Medulla oblongata (tissue), 1 donor: Measurements from ENCODE around the gene FOXA1.

ENCODE experiments used
- DNase-seq: peaks from one replicate; pipeline ENCODE4 v3.0.0-alpha.2; 2015; ENCODE audit errors: extremely low spot score

Gene FOXA1

GRCh38 chr14:37589715-37590427, 5.2 kb downstream of the FOXA1 start:
- DNase-seq: no peak

DNA sequence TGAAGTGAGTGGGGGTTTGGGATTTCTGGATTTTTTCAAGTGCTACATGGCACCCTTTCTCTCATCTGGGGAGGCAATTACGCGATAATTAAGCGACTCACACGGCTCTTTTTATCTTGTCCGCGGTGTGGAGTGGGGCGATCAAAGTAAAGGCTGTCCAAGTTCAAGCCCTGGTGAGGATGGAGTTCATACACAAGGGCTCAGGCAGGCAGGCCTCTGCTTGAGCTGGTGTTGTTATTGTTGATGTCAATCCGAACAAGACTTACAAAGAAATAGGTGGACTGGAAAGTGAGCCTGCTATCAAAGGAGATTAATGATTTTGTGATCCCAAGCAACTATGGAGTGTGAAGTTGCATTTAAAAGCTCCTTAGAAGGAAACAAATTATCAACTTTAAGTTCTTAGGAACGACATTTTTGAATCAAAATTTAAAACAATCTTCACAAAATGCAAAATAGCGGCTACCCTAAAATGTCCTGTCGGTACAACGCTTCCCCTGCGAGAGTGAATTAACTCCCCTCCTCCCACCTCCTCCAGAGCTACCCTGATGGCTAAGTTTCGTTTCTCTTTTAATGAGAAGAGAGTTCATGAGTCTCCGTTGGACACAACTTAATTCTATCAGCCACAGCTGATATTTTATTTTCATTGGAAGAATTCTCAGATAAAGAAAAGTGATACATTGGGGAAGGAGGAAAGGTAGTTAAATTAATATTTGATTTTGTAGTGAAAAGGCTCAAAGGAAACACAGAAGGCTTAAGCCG, 5.9 kb downstream of the FOXA1 start:
- no peak for DNase-seq

GRCh38 chr14:37588667-37588955, 6.4 kb downstream of the FOXA1 start:
- no peak for DNase-seq

- no peak for DNase-seq
These were observed 7.0 kb downstream of the FOXA1 start for GRCh38 chr14:37587881-37588666.

DNA sequence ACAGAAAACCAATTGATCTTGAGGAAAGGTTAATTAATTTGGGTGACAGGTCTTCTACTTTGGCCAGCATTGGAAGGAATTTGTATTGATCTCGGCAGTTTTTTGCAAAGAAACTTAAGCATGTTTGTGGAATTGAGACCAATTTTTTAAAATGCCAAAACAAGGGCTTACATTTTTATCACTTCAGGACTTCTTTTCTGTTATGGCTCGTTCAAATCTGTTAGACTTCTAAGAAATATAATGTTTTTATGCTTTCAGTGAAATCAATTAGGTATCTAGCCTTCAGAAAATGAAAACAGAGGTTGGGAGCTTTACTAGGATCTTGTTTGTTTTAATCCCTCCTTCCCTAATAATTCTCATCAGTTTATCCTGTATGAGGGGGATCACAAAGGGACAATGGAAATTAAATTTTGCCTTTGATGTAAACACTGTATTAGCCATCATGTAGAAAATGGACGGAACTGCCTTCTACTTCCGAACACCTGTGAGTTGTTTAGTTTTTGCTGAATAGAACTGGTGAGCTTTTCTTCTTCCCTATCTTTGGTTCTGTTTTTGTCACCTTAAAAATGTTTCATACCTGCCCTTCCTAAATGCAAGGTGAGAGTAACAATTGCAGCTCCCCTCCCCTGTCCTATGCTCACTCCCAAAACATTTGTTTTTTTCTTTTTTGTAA, 7.8 kb downstream of the FOXA1 start:
- no peak for DNase-seq

DNA sequence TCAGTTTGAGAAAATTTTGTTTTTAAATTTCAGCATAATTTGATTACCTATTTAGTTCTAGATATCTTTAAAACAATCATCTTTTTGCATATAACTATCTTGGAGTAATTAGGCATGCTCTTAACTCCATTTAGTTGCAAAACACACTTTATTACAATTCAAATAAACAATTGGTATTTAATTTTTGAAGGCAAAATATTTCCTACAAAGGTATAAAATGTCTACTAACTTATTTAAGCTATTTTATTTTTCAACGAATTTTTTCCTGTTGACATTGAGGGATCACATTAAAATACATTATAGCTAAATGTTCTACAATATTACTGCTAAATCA, 8.3 kb downstream of the FOXA1 start:
- DNase-seq: no peak

DNA sequence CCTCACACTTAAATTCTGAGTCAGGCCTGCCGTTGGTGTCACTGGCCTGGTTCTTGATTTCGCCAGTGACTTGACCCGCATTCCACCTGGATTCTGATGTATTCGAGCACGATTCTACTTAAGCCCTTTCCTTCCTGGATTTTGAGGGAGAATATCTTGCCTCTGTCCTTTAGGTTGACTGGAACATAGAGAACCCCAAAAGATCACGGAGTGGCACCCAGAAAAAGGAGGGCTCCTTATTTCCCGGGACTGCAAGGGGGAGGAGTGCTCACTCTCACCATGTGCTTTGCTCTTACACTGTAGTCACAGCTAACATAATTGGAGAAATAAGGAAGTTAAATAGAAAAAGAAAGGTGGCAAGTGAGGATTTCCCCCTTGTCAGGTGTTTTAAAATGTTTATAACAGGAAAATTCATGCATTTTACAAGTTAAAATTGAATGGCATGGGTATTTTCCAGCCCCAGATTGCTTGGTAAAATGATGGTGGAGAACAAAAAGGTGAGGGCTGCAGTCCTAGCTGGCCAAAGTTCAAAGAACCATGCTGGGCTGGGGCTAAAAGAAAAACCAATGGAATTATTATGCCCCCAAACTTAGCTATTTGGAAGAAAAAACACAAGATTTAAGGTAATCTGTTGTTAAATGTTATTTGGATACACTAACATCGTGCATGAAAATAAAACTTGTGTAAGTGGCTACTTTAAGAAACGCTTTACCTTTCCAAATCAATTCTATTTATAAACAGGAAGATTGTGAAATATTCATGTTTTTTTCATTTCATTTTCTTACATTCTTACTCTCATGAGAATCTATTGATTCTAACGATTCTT, 8.9 kb downstream of the FOXA1 start:
- DNase-seq: no peak

DNA sequence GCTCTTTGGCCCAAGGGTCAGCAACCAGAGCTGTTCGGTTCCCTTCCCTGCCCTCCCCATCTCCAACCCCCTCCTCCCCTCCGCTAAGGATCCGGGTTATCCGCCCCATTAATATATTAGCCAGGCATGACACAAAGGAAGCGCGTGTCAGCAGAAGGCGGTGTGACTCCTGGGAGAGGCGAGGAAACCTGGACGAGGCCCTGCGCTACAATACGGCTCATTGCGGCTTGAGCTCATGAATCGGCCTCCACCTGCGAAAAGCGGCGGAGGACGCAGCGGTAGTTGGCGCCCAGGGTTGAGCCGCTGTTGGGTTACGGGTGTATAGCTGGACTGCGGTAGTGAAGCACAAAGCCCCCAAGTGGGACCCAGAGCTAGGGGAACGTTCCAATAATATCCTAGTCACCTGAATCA, 9.9 kb downstream of the FOXA1 start:
- no peak for DNase-seq

- no peak for DNase-seq
These were observed 10.6 kb downstream of the FOXA1 start for GRCh38 chr14:37584211-37585100.

GRCh38 chr14:37583358-37584210, 11.5 kb downstream of the FOXA1 start:
- DNase-seq: no peak

DNA sequence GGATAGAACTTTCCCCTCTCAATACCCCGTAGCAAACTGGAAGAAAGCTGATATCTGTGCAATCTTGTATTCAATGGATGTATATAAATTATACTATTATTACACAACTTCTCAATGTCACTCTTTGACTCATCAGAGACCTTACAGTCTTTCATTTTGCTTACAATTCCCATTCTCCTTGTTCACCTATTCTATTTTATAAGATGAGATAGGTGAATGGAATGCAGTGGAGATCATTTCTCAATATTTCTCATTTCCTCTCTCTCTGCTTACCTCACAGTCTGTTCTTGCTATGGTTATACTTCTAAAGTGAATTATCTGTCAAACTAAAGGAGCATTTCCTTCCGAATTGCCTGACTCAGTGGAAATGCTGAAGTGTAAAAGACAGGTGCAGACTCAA, 14.9 kb downstream of the FOXA1 start:
- DNase-seq: no peak

DNA sequence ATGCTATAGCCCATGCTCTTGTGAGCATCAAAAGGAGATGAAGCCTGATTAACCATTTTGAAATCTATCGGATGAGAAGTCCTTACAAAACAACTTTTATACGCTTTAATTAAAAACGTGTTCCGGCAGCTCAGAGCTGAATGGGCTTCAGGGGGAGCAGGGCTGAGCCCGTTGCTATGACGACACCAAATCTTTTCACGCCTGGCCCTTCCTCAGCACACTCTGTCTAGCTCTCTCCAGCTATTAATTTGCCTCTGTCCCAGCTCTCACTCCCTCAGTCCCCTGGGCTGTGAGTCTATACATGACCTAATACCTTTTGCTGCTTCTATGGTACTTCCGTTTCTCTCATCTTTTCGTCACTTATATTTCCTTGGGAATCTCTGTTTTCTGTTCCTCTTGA, 15.8 kb downstream of the FOXA1 start:
- no peak for DNase-seq

- no peak for DNase-seq
These were observed 21.7 kb downstream of the FOXA1 start for GRCh38 chr14:37573356-37573755.

- no peak for DNase-seq
These were observed 23.7 kb downstream of the FOXA1 start for GRCh38 chr14:37571391-37571790.

DNA sequence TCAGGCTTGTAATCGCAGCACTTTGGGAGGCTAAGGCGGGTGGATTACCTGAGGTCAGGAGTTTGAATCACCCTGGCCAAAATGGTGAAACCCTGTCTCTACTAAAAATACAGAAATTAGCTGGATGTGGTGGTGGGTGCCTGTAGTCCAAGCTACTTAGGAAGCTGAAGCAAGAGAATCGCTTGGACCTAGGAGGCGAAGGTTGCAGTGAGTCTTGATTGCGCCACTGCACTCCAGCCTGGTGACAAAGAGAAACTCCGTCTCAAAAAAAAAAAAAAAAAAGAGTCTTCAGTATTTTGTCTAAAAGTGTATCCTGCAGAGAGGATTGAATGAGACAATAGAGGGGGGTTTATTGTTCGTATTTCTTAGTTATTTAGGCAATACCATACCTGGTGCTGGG, 25.3 kb downstream of the FOXA1 start:
- DNase-seq: no peak

DNA sequence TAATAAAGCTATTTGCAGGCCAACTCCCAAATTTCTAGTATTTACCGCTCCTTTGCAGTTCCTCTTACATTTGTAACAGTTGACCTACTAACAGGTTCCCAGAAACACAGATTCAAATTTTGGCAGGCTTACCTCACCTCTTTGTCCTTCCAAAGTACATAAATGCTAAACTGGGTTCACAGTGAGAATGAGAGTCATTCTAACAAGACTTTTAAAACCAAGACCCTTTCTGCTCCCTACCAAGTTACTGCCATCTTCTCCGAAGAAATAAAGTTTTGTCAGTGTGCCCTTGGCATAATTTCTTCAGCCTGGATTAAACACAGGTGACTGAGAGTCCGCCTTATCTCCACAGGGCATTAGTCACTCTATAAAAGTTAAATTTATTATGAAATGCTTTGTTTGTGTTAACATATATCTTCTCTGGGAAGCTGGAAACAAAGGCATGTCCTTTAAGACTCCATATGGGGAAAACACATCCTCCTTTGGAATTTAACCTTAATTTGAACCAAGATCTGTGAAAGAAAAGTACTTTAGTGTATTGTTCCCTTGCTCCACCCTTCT, 28.2 kb downstream of the FOXA1 start:
- no peak for DNase-seq

- no peak for DNase-seq
These were observed 29.5 kb downstream of the FOXA1 start for GRCh38 chr14:37565550-37565949.

GRCh38 chr14:37563189-37563588, 31.9 kb downstream of the FOXA1 start:
- no peak for DNase-seq

GRCh38 chr14:37559386-37559785, 35.7 kb downstream of the FOXA1 start:
- DNase-seq: no peak
